Neural cell (in vitro differentiated cells): Measurements from ENCODE around the gene SBDS. TPM values are rescaled to one million over a fixed set of nuclear protein-coding genes. Genes with fewer than 3 reads are reported as not detected.
"Not testable (repeated sequence)": the region's sequence is repeated elsewhere in the genome, so short reads cannot be mapped to it uniquely, and the experiment has no call there.

Source experiments
- H2AFZ ChIP-seq: fragments of 200-600, 300-800 bp; sonication (generic), shearing (Covaris generic); 2 replicates; pipeline ENCODE4 v1.6.0; 2014; ENCODE audit warnings: low read depth, mild to moderate bottlenecking, antibody characterized with exemption, low read length, moderate library complexity
- H3F3A ChIP-seq: fragments of 200-600 bp; shearing (Covaris generic); 2 replicates; pipeline ENCODE4 v1.6.1; 2016; ENCODE audit warnings: mild to moderate bottlenecking, moderate library complexity, mixed read lengths, antibody characterized with exemption, low read length; ENCODE audit not compliant: insufficient read depth, poor library complexity, severe bottlenecking
- H3K27ac ChIP-seq: fragments of 200-600, 300-800 bp; sonication (generic), shearing (Covaris generic); 2 replicates; pipeline ENCODE4 v1.5.1; 2014; ENCODE audit warnings: mild to moderate bottlenecking, low read length, moderate library complexity
- H3K27me3 ChIP-seq: fragments of 300-800, 200-600 bp; sonication (generic), shearing (Covaris generic); 2 replicates; pipeline ENCODE4 v1.6.0; 2014; ENCODE audit warnings: mild to moderate bottlenecking, low read depth, low read length, moderate library complexity; ENCODE audit not compliant: insufficient read depth
- H3K36me3 ChIP-seq: fragments of 300-800, 200-600 bp; sonication (generic), shearing (Covaris generic); 2 replicates; pipeline ENCODE4 v1.5.1; 2014; ENCODE audit warnings: mild to moderate bottlenecking, antibody characterized with exemption, low read length, moderate library complexity; ENCODE audit not compliant: insufficient read depth
- H3K4me2 ChIP-seq: fragments of 300-800, 200-600 bp; sonication (generic), shearing (Covaris generic); 2 replicates; pipeline ENCODE4 v1.6.0; 2014; ENCODE audit warnings: mild to moderate bottlenecking, low read length
- H3K4me3 ChIP-seq: fragments of 300-800, 200-600 bp; sonication (generic), shearing (Covaris generic); 2 replicates; pipeline ENCODE4 v1.5.1; 2014; ENCODE audit warnings: mild to moderate bottlenecking, low read length, moderate library complexity
- H3K79me2 ChIP-seq: fragments of 200-600 bp; shearing (Covaris generic); replicated peaks from 2 replicates; pipeline ENCODE4 v1.6.0; 2014; ENCODE audit warnings: mild to moderate bottlenecking, low read length, moderate library complexity; ENCODE audit not compliant: insufficient read depth
- H3K9ac ChIP-seq: fragments of 300-800, 200-600 bp; sonication (generic), shearing (Covaris generic); 2 replicates; pipeline ENCODE4 v1.6.1; 2016; ENCODE audit warnings: mild to moderate bottlenecking, low read length, mixed read lengths
- H3K9me2 ChIP-seq: fragments of 200-600 bp; shearing (Covaris generic); 2 replicates; pipeline ENCODE4 v1.6.1; 2016; ENCODE audit warnings: mild to moderate bottlenecking, low read length, mixed read lengths; ENCODE audit not compliant: insufficient read depth
- H3K9me3 ChIP-seq: fragments of 200-600, 300-800 bp; sonication (generic), shearing (Covaris generic); 2 replicates; pipeline ENCODE4 v1.6.1; 2016; ENCODE audit warnings: mild to moderate bottlenecking, mixed run types, low read length, moderate library complexity, mixed read lengths
- H4K20me1 ChIP-seq: fragments of 200-600 bp; shearing (Covaris generic); 2 replicates; pipeline ENCODE4 v1.6.1; 2016; ENCODE audit warnings: mild to moderate bottlenecking, mixed run types; ENCODE audit not compliant: insufficient read depth
- CTCF ChIP-seq: fragments of 450-650 bp; IDR thresholded peaks from 2 replicates; pipeline ENCODE4 v1.5.1; 2014; ENCODE audit warnings: antibody characterized with exemption, mild to moderate bottlenecking, moderate library complexity; ENCODE audit not compliant: poor library complexity, severe bottlenecking
- MXI1 ChIP-seq: fragments of 450-650 bp; conservative IDR thresholded peaks from 2 replicates; pipeline ENCODE4 v1.6.1; 2014; ENCODE audit warnings: antibody characterized with exemption, mild to moderate bottlenecking; ENCODE audit not compliant: poor library complexity, severe bottlenecking
- POLR2AphosphoS5 ChIP-seq: IDR thresholded peaks from 2 replicates; pipeline ENCODE4 v1.6.1; 2012
- RAD21 ChIP-seq: fragments of 450-650 bp; conservative IDR thresholded peaks from 2 replicates; pipeline ENCODE4 v1.6.1; 2014; ENCODE audit warnings: antibody characterized with exemption, mild to moderate bottlenecking, moderate library complexity
- REST ChIP-seq: IDR thresholded peaks from 2 replicates; pipeline ENCODE4 v1.6.1; 2012; ENCODE audit warnings: borderline replicate concordance
- SMC3 ChIP-seq: fragments of 450-650 bp; conservative IDR thresholded peaks from 2 replicates; pipeline ENCODE4 v1.6.1; 2014; ENCODE audit warnings: antibody characterized with exemption, mild to moderate bottlenecking, moderate library complexity; ENCODE audit not compliant: poor library complexity
- TAF1 ChIP-seq: IDR thresholded peaks from 2 replicates; pipeline ENCODE4 v1.6.1; 2012; ENCODE audit warnings: low read depth
- polyA minus RNA-seq: library from RNA; depleted of rRNA, polyadenylated mRNA; stranded (reverse); fragments of >200 nt; gene quantifications from 2 replicates; pipeline ENCODE4 v1.2.3, GENCODE V29; 2014
- polyA plus RNA-seq: library from polyadenylated mRNA; depleted of rRNA; stranded (reverse); fragments of >200 nt; gene quantifications from 2 replicates; pipeline ENCODE4 v1.2.3, GENCODE V29; 2014

Gene SBDS
- polyA plus RNA-seq (81.4 and 91.1 TPM in 2 replicates), polyA minus RNA-seq (64.2 and 73.0 TPM in 2 replicates)

GRCh38 chr7:66995050-66995776 is at the start of gene SBDS:
SBDS (minus strand) TSS chr7:66995586; CDS start chr7:66995417, 169 bp downstream.
- H3K9me2 ChIP-seq, H3K79me2 ChIP-seq, H3F3A ChIP-seq, H3K27me3 ChIP-seq, H2AFZ ChIP-seq, H3K9me3 ChIP-seq, H3K36me3 ChIP-seq, H4K20me1 ChIP-seq: not testable (repeated sequence)
- Histone ChIP-seq H3K27ac (peak within 1 kb of the TSS; percentile 86), H3K9ac (peak within 1 kb of the TSS; percentile 83), H3K4me2 (peak within 1 kb of the TSS; percentile 62), H3K4me3 (peak within 1 kb of the TSS; percentile 71)
- peak; percentile 97 for TF ChIP-seq POLR2AphosphoS5
- TF ChIP-seq REST, result peak; percentile 76
- peak; percentile 93 for TF ChIP-seq MXI1
- peak; percentile 69 for TF ChIP-seq TAF1
- TF ChIP-seq SMC3, result peak; percentile 16

GRCh38 chr7:67043559-67043930 is 48.2 kb upstream of the SBDS start:
- H2AFZ ChIP-seq, H3K27ac ChIP-seq, H4K20me1 ChIP-seq, H3F3A ChIP-seq, H3K4me3 ChIP-seq, H3K9me2 ChIP-seq, H3K36me3 ChIP-seq, H3K79me2 ChIP-seq, H3K9ac ChIP-seq, H3K9me3 ChIP-seq, H3K4me2 ChIP-seq, H3K27me3 ChIP-seq: not testable (repeated sequence)

GRCh38 chr7:67042781-67043558 is 47.6 kb upstream of the SBDS start:
- not testable (repeated sequence) for H3K27ac ChIP-seq, H3K9me3 ChIP-seq, H2AFZ ChIP-seq, H3K4me2 ChIP-seq, H4K20me1 ChIP-seq, H3F3A ChIP-seq, H3K9ac ChIP-seq, H3K36me3 ChIP-seq, H3K79me2 ChIP-seq, H3K27me3 ChIP-seq, H3K9me2 ChIP-seq, H3K4me3 ChIP-seq

GRCh38 chr7:67040832-67041231 is 45.4 kb upstream of the SBDS start:
- TF ChIP-seq SMC3 (peak; percentile 6), CTCF (peak; percentile 69), RAD21 (peak; percentile 54)
- H3K4me3 ChIP-seq, H3K27ac ChIP-seq, H2AFZ ChIP-seq, H3F3A ChIP-seq, H3K36me3 ChIP-seq, H3K9me2 ChIP-seq, H3K9me3 ChIP-seq, H3K9ac ChIP-seq, H3K4me2 ChIP-seq, H3K27me3 ChIP-seq, H3K79me2 ChIP-seq, H4K20me1 ChIP-seq: not testable (repeated sequence)

- not testable (repeated sequence) for H3K27me3 ChIP-seq, H3K9ac ChIP-seq, H2AFZ ChIP-seq, H3K9me2 ChIP-seq, H3K27ac ChIP-seq, H3K9me3 ChIP-seq, H3K79me2 ChIP-seq, H3F3A ChIP-seq, H3K36me3 ChIP-seq, H3K4me3 ChIP-seq, H3K4me2 ChIP-seq, H4K20me1 ChIP-seq
Observed at GRCh38 chr7:67036432-67037395, 41.3 kb upstream of the SBDS start.
